Muscle layer of colon (tissue), 2 donors: ENCODE measurements around the gene OPTC.

Experiments used
- H3K27ac ChIP-seq: one replicate; pipeline ENCODE4 v1.7.0; 2013; ENCODE audit warnings: low read depth, mild to moderate bottlenecking, low read length, moderate library complexity
- H3K27me3 ChIP-seq, 2 donors: one replicate each; pipeline ENCODE4 v1.7.0; 2013; ENCODE audit warnings: low read length in 2 of 2, mild to moderate bottlenecking in 2 of 2; ENCODE audit not compliant: insufficient read depth in 2 of 2, control insufficient read depth in 1 of 2
- H3K36me3 ChIP-seq: one replicate; pipeline ENCODE4 v1.7.0; 2013; ENCODE audit warnings: mild to moderate bottlenecking, low read length; ENCODE audit not compliant: insufficient read depth
- H3K4me1 ChIP-seq: one replicate; pipeline ENCODE4 v1.7.0; 2013; ENCODE audit warnings: mild to moderate bottlenecking, low read length; ENCODE audit not compliant: insufficient read depth
- H3K4me3 ChIP-seq, 2 donors: one replicate each; pipeline ENCODE4 v1.7.0; 2013; ENCODE audit warnings: low read length in 2 of 2, low read depth in 1 of 2, mild to moderate bottlenecking in 1 of 2, moderate library complexity in 1 of 2
- H3K9ac ChIP-seq: one replicate; pipeline ENCODE4 v1.7.0; 2013; ENCODE audit warnings: low read length
- H3K9me3 ChIP-seq: one replicate; pipeline ENCODE4 v1.7.0; 2013; ENCODE audit warnings: mild to moderate bottlenecking, low read length
- donor health status: abdominal sarcoma.
- donor health status: Adenocarcinoma of cecum.

Gene OPTC

DNA sequence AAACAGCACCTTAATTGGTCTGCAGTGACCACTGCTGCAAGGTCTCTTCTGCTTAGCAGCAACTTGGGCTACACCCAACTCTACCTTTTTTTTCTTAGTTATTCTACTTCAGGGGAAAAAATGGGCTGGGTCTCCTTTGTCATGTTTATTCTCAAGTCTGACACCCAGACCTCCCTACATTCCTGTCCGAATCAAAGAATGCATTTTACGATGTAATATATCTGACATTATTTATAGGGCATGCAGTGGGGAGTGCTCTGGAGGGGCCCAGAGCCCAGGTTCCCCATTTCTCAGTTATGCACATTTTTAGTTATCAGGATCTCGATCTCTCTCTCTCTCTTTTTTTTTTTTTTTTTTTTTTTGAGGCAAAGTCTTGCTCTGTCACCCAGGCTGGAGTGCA, 50.5 kb downstream of the OPTC start:
- Histone ChIP-seq H3K9me3 (no peaks in the 10 kb centered on the region), H3K4me1 (peaks cover 16% of the 10 kb centered on the region), H3K9ac (no peak overlapping the region), H3K4me3 (no peak overlapping the region), H3K27me3 (no peaks in the 10 kb centered on the region), H3K36me3 (no peaks in the 10 kb centered on the region), H3K27ac (peak overlapping the region; percentile 57)

DNA sequence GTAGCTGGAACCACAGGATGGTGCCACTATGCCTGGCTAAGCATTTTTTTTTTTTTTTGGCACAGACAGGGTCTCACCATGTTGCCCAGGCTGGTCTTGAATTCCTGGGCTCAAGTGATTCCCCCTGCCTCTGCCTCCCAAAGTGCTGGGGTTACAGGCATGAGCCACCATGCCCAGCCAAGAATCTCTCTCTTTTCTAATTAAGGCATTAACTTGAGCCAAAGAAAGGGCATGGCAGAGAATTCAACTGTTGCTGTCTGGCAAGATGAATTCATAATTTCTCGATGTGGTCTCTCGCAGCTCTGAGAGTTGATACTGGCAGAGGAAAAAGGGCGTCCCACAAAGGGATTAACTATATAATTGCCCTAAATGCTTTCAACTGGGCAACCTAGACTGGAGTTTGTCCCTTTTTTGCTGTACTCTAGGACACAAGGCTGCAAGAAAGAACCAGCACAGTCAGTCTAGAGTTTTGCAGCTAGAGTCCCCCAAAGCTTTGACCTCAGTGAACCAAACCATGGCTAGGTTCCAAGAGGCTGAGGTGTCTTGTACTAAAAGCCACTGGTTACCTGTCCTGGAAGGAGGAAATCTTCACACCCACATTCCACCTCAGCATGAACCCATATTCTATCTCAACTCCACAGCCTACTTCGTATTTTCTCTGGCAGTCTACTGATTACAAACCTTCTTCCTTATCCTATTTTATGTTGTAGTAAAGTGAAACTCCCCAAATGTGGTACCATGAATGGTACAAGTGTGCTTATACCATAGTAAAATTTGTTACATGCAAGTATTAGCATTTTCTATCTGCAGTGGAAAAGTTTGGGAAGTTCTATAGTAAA, 51.2 kb downstream of the OPTC start:
- Histone ChIP-seq H3K27ac (peak overlapping the region; percentile 57), H3K4me1 (peaks cover 16% of the 10 kb centered on the region), H3K9ac (no peak overlapping the region), H3K9me3 (no peaks in the 10 kb centered on the region), H3K4me3 (no peak overlapping the region), H3K27me3 (no peaks in the 10 kb centered on the region), H3K36me3 (no peaks in the 10 kb centered on the region)

DNA sequence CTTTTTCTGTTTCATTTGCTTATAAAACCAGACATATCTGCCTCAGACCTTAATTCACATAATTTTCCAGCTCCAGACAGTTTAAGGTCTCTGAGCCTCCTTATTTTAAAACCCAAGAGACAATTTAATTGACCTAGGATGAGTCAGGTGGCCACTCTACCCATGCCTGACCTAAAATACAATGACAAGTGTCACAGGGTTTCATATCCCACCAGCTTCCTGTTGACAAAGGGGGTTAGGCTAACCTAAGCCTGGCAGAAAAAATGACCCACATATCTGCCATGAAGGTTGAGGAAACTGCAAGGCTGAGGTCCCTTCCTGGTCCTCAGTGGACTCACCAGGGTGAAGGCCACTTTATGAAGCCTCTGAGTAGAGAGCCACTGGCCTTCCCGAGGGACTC, 52.3 kb downstream of the OPTC start:
- no peak overlapping the region for H3K4me3 ChIP-seq
- H3K4me1 ChIP-seq = peaks cover 16% of the 10 kb centered on the region
- no peaks in the 10 kb centered on the region for H3K27me3 ChIP-seq
- no peak overlapping the region for H3K9ac ChIP-seq
- H3K9me3 ChIP-seq = no peaks in the 10 kb centered on the region
- no peaks in the 10 kb centered on the region for H3K36me3 ChIP-seq
- no peak overlapping the region for H3K27ac ChIP-seq

DNA sequence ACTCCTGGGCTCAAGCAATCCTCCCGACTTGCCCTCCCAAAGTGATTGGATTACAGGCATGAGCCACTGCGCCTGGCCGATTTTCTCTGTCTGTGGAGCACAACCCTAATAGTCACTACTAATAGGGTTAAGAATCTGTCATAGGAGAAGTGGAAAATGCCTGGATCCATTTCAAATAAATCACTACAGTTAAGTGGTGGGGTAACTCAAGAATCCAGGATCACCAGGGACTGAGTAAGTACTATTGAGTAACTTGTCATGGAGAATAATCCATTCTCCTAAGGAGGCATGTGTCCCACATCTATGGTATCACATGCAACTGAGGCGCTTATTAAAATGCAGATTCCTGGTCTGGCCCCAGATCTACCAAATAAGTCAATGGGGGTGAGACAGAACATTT, 53.2 kb downstream of the OPTC start:
- peaks cover 16% of the 10 kb centered on the region for H3K4me1 ChIP-seq
- no peak overlapping the region for H3K9ac ChIP-seq
- H3K27ac ChIP-seq = no peak overlapping the region
- no peaks in the 10 kb centered on the region for H3K9me3 ChIP-seq
- no peaks in the 10 kb centered on the region for H3K36me3 ChIP-seq
- no peak overlapping the region for H3K4me3 ChIP-seq
- H3K27me3 ChIP-seq = no peaks in the 10 kb centered on the region

DNA sequence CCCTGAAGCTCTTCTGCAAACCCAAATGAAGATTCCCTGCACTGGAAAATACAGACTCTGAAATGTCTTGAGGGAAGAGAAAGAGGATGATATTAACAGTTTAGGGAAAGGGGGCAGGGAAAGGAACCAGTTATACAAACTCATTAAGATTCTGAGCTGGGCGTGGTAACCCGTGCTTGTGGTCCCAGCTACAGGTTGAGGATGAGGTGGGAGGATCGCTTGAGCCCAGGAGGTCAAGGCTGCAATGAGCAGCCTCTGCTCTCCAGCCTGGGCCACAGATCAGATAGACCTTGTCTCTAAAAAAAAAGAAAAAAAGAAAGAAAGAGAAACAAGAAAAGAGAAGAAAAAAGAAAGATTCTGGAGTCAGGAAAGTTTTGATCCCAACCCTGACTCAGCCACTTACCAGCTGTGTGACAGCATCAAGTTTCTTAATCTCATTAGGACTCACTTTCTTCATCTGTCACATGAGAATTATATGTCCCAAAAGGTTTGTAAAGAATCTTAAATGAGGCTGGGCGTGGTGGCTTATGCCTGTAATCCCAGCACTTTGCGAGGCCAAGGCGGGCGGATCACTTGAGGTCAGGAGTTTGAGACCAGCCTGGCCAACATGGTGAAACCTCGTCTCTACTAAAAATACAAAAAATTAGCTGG, 53.9 kb downstream of the OPTC start:
- Histone ChIP-seq H3K4me1 (peaks cover 23% of the 10 kb centered on the region), H3K9ac (no peak overlapping the region), H3K9me3 (no peaks in the 10 kb centered on the region), H3K36me3 (no peaks in the 10 kb centered on the region), H3K4me3 (no peak overlapping the region), H3K27me3 (no peaks in the 10 kb centered on the region), H3K27ac (no peak overlapping the region)

DNA sequence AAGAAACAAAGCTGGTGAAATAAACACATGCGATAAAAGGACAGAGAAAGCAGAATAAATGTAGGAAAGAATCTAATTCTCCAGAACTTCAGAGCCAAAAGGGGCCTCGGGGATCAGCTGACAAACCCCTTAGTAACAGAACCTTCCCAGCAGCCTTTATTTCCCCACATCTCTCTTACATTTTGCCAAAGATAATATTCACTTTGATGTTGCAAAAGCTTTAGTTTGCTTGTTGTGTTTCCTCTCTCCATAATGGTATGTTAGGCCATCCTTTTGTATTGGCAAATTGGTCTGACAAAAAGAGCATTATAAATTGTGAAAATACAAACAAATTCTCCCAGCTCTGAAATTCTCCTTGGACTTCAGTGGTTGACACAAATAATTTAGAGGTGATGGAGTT, 54.9 kb downstream of the OPTC start:
- Histone ChIP-seq H3K9me3 (no peaks in the 10 kb centered on the region), H3K27me3 (no peaks in the 10 kb centered on the region), H3K36me3 (no peaks in the 10 kb centered on the region), H3K4me3 (no peak overlapping the region), H3K4me1 (peaks cover 33% of the 10 kb centered on the region), H3K9ac (no peak overlapping the region), H3K27ac (peak overlapping the region; percentile 47)

DNA sequence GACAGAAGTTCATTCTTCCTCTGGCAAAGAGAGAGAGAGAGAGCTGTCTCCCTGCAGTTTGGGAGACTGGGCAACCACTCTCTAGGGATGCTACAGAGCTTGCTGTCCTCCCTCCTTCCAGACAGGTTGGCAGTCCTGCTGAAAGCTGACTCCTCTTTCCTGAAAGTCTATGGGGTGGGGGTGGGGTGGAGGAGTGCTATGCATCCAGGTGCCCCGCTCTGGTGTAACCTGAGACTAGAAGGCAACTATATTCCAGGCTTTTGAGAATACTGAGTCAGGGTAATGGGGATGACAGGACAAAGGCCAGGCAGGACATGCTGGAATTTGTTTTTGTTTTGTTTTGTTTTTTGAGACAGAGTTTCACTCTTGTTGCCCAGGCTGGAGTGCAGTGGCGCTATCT, 55.4 kb downstream of the OPTC start:
- no peaks in the 10 kb centered on the region for H3K27me3 ChIP-seq
- H3K36me3 ChIP-seq = no peaks in the 10 kb centered on the region
- H3K9me3 ChIP-seq = no peaks in the 10 kb centered on the region
- no peak overlapping the region for H3K9ac ChIP-seq
- peaks cover 33% of the 10 kb centered on the region for H3K4me1 ChIP-seq
- no peak overlapping the region for H3K27ac ChIP-seq
- no peak overlapping the region for H3K4me3 ChIP-seq

DNA sequence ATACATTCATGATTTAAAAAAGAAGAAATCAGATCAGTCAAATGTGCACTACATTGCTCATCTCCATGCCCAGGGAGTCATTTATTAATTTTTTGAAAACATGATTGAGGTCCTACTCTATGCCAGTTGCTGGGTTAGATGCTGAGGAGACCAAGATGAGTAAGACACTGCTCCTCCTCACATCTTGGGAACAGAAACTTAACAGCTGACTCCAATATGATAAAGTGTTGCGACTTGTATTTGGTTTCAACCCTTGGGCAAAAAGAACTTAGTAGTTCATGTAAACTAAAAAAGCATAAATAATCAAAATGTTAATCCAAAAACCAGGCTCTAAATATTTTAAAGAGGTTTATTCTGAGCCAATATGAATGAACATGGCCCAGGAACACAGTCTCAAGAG, 56.9 kb downstream of the OPTC start:
- no peak overlapping the region for H3K9ac ChIP-seq
- no peak overlapping the region for H3K27ac ChIP-seq
- no peaks in the 10 kb centered on the region for H3K9me3 ChIP-seq
- H3K4me1 ChIP-seq = peaks cover 30% of the 10 kb centered on the region
- H3K36me3 ChIP-seq = no peaks in the 10 kb centered on the region
- H3K27me3 ChIP-seq = no peaks in the 10 kb centered on the region
- H3K4me3 ChIP-seq = no peak overlapping the region

DNA sequence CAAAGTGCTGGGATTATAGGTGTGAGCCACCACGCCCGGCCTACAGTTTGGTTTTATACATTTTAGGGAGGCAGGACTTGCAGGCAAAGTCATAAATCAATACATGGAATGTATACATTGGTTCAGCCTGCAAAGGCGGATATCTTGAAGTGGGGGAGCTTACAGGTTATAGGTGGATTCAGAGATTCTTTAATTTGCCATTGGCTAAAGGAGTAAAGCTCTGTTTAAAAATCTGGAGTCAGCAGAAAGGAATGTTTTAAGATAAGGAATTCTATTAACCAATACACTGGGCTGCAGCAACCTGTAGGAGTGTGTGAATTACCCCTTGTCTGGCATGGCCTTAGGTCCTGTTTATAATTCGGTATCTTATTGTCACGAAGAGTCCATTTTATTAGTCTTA, 57.6 kb downstream of the OPTC start:
- H3K36me3 ChIP-seq = no peaks in the 10 kb centered on the region
- no peak overlapping the region for H3K9ac ChIP-seq
- no peak overlapping the region for H3K4me3 ChIP-seq
- no peaks in the 10 kb centered on the region for H3K27me3 ChIP-seq
- peaks cover 37% of the 10 kb centered on the region for H3K4me1 ChIP-seq
- no peak overlapping the region for H3K27ac ChIP-seq
- H3K9me3 ChIP-seq = no peaks in the 10 kb centered on the region

DNA sequence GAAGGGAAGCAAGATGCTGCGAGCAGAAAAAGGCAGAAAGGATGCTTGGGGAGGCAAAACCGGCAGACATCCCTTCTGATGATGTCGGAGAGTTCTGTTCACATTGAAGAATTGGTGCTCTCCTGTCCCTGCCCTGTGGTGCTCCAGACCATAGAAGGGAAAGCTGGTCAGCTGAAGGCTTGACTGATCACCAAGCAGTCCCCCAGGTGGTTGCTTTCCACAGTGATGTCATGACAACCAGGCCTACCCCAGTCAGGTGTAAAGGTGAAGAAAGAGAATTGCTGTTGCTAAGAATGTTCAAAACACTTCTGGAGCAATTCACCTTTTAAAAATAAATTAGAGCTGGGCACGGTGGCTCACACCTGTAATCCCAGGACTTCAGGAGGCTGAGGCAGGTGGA, 59.5 kb downstream of the OPTC start:
- Histone ChIP-seq H3K9ac (no peak overlapping the region), H3K9me3 (no peaks in the 10 kb centered on the region), H3K27me3 (no peaks in the 10 kb centered on the region), H3K4me1 (peaks cover 57% of the 10 kb centered on the region), H3K36me3 (no peaks in the 10 kb centered on the region), H3K27ac (peak overlapping the region; percentile 64), H3K4me3 (no peak overlapping the region)

DNA sequence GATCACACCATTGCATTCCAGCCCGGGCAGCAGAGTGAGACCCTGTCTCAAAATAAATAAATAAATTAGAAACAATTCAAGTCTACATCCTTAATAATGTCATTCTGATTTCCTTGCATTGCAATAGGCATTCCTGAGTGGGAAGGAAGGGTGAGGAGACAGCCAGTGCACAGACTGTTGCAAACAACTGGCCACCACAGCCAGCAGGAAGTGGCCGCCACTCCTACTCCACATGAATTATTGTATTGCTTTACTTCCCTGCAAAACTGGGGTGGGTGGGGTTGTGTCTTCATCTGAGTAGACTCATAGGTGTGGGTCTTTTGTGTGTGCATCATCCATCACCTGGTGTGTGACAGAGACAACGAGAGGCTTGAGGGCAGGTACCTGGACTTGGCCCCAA, 60.1 kb downstream of the OPTC start:
- Histone ChIP-seq H3K27ac (peak overlapping the region; percentile 64), H3K4me1 (peaks cover 63% of the 10 kb centered on the region), H3K9ac (no peak overlapping the region), H3K27me3 (no peaks in the 10 kb centered on the region), H3K36me3 (no peaks in the 10 kb centered on the region), H3K4me3 (no peak overlapping the region), H3K9me3 (no peaks in the 10 kb centered on the region)

DNA sequence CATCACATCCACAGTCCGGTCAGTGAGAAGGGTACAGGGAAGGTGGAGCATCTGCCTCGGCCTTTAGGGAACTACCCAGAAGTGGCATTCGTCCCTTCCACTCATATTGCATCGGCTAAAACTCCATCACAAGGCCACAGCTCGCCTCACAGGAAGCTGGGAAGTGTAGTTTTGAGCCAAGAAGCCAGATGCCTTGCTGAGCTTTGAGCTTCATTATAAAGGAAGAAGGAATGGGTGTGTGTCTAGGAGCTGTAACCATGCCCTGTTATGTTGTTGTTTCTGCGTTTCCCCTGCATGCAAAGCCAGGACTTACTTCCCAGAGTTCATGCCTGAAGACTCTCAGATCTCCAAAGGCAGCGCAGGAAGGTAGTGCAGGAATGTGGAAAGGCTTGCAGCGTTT, 61.1 kb downstream of the OPTC start:
- peak overlapping the region; percentile 96 for H3K27ac ChIP-seq
- H3K9me3 ChIP-seq = no peaks in the 10 kb centered on the region
- H3K27me3 ChIP-seq = no peaks in the 10 kb centered on the region
- peak overlapping the region; percentile 69 for H3K9ac ChIP-seq
- peaks cover 66% of the 10 kb centered on the region for H3K4me1 ChIP-seq
- H3K4me3 ChIP-seq = peak overlapping the region; percentile 31 to 47
- H3K36me3 ChIP-seq = no peaks in the 10 kb centered on the region
